ENCODE measurements around the gene ATP8B4.

Gene ATP8B4

DNA sequence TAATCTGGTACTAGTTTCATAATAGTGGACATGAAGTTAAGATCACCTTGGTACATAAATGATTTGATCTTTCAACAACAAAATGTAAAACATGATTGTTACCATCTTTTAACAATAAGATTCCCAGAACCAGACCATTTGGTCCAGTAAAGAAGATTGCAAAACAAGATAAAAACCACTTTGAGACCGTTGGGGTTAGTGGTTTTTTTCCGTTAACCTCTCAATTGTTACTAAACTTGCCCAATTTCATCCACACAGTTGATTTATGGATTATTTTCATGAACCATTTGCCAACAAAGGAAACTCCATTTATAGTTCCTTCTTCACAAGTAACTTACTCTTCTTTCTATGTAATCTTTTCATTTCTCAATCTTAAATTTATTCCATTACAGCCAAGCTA lies 53.8 kb downstream of the ATP8B4 start:
- no peak overlapping the region for H3K4me3 ChIP-seq (ENCODE audit: low read depth, low read length)
- no peak for DNase-seq (ENCODE audit: low read depth)
- TF ChIP-seq, protein P1, sequence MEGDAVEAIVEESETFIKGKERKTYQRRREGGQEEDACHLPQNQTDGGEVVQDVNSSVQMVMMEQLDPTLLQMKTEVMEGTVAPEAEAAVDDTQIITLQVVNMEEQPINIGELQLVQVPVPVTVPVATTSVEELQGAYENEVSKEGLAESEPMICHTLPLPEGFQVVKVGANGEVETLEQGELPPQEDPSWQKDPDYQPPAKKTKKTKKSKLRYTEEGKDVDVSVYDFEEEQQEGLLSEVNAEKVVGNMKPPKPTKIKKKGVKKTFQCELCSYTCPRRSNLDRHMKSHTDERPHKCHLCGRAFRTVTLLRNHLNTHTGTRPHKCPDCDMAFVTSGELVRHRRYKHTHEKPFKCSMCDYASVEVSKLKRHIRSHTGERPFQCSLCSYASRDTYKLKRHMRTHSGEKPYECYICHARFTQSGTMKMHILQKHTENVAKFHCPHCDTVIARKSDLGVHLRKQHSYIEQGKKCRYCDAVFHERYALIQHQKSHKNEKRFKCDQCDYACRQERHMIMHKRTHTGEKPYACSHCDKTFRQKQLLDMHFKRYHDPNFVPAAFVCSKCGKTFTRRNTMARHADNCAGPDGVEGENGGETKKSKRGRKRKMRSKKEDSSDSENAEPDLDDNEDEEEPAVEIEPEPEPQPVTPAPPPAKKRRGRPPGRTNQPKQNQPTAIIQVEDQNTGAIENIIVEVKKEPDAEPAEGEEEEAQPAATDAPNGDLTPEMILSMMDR (conservative IDR thresholded peaks at IDR 0.05; ENCODE audit: low read depth, low read length), result no peak

DNA sequence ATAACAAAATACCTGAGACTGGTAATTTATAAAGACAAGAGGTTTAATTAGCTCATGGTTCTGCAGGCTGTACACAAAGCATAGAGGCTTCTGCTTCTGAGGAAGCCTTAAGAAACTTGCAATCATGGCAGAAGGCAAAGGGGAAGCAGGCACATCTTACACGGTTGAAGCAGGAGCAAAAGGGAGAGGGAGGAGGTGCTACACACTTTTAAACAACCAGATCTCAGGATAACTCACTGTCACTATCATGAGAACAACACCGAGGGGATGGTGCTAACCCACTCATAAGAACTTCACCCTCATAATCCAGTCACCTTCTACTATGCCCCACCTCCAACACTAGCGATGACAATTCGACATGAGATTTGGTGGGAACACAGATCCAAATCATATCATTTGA lies 54.4 kb downstream of the ATP8B4 start:
- TF ChIP-seq, protein P1 (conservative IDR thresholded peaks at IDR 0.05; ENCODE audit: low read depth, low read length), result no peak
- DNase-seq (ENCODE audit: low read depth), result no peak
- no peak overlapping the region for H3K4me3 ChIP-seq (ENCODE audit: low read depth, low read length)

DNA sequence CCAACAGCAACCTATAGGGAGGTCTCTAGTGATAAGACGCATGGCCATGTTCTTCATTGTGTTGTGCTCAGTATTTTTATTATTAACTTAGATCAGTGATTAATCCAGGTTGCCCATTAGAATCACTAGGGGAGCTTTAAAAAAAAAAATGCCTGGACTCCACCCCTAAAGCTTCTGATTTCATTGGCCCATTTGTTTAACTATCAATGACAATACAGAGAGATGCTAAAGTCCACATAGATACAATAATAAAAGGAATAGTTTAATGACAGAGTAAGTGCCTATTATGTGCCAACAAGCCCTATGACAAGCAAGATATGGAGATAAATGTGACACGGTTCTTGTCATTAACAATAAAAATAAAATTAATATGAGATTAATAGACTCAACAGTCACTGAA lies 55.8 kb downstream of the ATP8B4 start:
- TF ChIP-seq, protein P1 (conservative IDR thresholded peaks at IDR 0.05; ENCODE audit: low read depth, low read length), result no peak
- H3K4me3 ChIP-seq (ENCODE audit: low read depth, low read length), result no peak overlapping the region
- DNase-seq (ENCODE audit: low read depth), result no peak

DNA sequence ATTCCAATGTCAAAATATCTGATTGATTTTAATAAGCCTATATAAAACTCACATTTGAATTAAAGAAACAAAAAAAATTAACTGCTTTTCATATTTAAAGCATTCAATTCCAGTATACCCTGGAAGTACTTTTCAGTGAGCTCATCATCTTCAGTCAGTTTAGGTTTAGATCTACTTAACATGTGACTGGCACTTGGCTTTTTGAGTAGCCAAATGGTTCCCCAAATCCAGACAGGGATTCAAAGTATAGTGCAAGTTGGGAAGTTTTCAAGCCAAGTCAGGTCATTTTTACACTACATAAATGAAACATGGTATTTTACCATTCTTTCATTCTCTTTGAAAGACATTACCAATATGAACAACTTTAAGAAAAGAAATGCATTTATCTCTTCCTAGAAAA lies 57.5 kb downstream of the ATP8B4 start:
- no peak overlapping the region for H3K4me3 ChIP-seq (ENCODE audit: low read depth, low read length)
- no peak for DNase-seq (ENCODE audit: low read depth)
- TF ChIP-seq, protein P1 (conservative IDR thresholded peaks at IDR 0.05; ENCODE audit: low read depth, low read length), result no peak

DNA sequence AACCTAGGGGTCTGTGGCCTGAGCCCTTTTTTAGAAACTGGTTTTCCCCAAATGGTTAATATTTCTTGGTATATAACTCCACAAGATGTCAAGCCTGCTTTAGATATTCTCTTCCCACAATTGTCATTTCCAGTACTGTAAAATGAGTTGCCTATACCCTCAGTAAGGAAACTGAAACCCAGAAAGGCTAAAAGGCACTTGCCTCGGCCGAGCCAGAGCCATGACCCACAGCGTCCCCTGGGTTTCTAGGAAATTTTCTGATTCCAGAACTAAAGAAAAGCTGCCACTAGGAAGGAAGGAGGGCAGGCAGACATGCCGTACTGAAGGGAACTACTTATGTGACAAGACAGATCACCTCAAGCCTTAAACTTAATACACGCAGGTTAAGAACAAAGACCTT lies 59.1 kb downstream of the ATP8B4 start:
- TF ChIP-seq, protein P1 (conservative IDR thresholded peaks at IDR 0.05; ENCODE audit: low read depth, low read length), result no peak
- H3K4me3 ChIP-seq (ENCODE audit: low read depth, low read length), result no peak overlapping the region
- DNase-seq (ENCODE audit: low read depth), result no peak

DNA sequence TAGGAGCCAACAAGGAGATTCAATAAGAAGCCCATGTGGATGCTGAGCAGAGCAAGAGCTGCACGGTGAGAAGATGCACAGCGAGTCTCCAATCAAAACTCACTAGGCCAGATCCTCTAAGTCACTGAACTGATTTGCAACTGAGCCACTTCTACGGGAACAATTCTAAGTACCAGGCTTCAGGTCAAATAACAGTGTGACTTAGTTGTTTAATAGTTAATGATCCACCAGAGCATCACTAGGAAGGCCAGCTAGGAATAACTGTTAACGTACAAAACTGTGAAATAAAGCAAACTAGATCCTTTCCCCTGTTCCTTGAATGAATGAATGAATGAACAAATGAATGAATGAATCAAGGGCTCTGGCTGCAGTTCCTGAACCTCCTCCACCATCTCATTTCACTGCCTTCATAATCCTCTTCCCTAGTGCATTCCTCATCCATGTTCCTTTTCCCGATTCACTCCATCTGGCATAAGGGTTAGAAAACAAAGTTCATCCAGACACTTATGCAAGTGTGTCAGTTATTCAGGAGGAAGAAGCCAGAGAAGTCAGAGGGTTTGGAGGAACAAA lies 59.7 kb downstream of the ATP8B4 start:
- TF ChIP-seq, protein P1 (conservative IDR thresholded peaks at IDR 0.05; ENCODE audit: low read depth, low read length), result no peak
- DNase-seq (ENCODE audit: low read depth), result no peak
- H3K4me3 ChIP-seq (ENCODE audit: low read depth, low read length), result no peak overlapping the region

DNA sequence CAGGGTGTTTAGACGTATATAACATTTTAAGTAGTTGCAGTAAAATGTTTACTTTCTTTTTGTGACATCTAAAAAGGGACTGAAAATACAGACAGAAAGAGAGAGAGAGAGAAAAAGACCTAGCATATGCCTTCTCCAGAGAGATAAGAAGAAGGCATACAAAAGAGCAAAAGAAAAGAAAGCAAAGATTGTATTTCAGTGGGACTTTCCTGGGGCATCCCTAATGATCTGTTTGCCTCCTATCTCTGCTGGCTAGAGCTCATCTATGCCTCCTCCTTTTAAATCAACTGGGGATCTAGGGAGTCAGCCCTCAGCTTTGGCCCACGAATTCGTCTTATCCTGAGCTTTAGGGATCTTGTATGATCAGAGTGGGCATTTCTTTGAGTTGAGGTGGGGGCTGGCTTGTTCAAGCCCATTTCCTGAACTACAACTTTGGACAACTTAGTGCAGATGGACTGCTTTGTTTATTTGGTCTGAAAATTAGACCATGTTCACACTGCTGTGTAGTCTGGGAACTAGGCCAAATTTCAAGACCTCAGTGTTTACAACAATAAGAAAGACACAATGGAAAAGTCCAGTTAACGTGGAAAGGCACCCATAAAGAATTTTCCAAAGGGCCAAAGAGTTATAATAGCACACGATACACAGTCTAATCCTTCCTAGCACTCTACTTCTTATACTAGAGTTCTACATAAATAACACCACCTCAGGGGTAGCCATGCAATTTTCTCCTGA lies 61.0 kb downstream of the ATP8B4 start:
- no peak overlapping the region for H3K4me3 ChIP-seq (ENCODE audit: low read depth, low read length)
- peak; percentile 79 for DNase-seq (ENCODE audit: low read depth)
- TF ChIP-seq, protein P1 (conservative IDR thresholded peaks at IDR 0.05; ENCODE audit: low read depth, low read length), result no peak

Measured in choroid plexus epithelial cell (primary cell).